Measurements from ENCODE around the gene MAN1C1.

Gene MAN1C1

GRCh38 chr1:25785333-25786067 is 168.9 kb downstream of the MAN1C1 start:
- no peak for DNase-seq

GRCh38 chr1:25786887-25787759 is 170.5 kb downstream of the MAN1C1 start:
- no peak for DNase-seq

- DNase-seq, result no peak
Measured at GRCh38 chr1:25787760-25788166, 171.2 kb downstream of the MAN1C1 start.

- DNase-seq, result no peak
Measured at GRCh38 chr1:25790472-25790871, 173.9 kb downstream of the MAN1C1 start.

DNA sequence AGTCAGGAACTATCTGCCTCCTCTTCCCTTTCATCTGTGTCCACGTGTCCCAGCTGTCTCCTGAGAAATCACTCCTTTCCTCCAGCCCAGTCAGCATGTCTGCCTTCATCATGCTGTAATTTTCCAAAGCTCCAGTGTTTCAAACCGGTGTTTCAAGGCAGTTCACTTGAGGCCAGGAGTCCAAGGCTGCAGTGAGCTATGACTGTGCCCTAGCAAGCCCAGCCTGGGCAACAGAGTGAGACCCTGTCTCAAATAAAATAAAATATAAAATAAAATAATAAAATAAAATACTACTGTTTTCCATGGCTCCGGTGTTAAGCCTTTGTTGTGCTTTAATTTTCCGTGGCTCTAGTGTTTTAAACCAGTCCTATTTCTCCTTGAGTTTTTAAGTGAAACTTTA is 175.5 kb downstream of the MAN1C1 start:
- no peak for DNase-seq

- no peak for DNase-seq
Measured at GRCh38 chr1:25793585-25794170, 177.1 kb downstream of the MAN1C1 start.

DNA sequence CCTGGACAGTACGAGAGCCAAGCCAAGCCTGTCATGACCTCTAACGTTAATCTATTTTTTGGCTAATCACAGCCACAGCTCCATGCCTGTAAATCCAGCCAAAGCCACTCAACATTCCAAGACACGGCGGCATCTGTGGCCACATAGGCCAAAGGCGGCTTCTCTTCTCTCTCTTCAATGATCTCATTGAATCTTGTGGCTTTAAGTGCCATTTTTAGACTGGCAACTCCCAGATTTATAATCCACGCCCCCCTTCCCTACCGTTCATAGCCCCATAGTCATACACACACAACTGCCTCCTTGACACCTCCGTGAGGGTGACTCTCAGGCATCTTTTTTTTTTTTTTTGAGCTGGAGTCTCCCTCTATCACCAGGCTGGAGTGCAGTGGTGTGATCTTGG is 177.7 kb downstream of the MAN1C1 start:
- no peak for DNase-seq

DNA sequence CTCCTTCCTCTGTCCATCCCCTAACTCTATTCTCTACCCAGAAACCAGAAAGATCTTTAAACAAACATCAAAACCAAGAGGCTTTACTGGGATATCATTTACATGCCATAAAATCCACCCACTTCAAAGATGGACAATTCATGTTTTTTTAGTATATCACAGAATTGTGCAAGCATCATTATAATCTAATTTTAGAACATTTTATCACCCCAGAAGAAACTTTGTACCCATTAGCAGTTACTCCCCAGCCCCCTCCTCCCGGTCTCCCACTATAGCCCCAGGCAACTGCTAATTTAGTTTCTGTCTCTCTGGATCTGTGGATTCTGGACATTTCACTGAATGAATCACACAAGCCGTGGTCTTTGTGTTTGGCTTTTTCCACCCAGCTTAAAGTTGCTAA is 178.6 kb downstream of the MAN1C1 start:
- no peak for DNase-seq

- DNase-seq, result no peak
Measured at GRCh38 chr1:25795946-25796810, 179.6 kb downstream of the MAN1C1 start.

GRCh38 chr1:25796811-25797458 is 180.3 kb downstream of the MAN1C1 start:
- DNase-seq, result peak; percentile 69 to 76

DNA sequence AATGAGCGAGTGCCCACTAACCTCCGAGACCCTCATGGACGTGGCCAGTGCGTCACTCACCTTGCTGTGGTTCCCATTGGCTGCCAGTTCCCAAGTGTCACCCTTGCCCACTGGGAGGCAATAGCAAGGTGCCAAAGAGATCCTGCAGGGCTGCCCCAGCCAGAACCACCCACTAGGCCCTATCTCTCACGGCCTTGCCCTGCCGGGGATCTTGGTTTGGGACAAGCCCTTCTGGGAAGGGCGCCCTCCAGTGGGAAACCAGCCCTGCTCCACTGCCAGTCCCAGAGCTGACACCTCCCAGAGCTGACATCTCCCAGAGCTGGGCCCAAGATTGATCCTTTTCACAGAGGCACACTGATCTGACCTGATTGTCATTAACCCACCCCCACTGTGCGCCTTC is 181.3 kb downstream of the MAN1C1 start:
- peak; percentile 20 to 31 for DNase-seq

- DNase-seq, result no peak
Measured at GRCh38 chr1:25798666-25799351, 182.2 kb downstream of the MAN1C1 start.

- DNase-seq, result no peak
Measured at GRCh38 chr1:25799352-25799934, 182.9 kb downstream of the MAN1C1 start.

DNA sequence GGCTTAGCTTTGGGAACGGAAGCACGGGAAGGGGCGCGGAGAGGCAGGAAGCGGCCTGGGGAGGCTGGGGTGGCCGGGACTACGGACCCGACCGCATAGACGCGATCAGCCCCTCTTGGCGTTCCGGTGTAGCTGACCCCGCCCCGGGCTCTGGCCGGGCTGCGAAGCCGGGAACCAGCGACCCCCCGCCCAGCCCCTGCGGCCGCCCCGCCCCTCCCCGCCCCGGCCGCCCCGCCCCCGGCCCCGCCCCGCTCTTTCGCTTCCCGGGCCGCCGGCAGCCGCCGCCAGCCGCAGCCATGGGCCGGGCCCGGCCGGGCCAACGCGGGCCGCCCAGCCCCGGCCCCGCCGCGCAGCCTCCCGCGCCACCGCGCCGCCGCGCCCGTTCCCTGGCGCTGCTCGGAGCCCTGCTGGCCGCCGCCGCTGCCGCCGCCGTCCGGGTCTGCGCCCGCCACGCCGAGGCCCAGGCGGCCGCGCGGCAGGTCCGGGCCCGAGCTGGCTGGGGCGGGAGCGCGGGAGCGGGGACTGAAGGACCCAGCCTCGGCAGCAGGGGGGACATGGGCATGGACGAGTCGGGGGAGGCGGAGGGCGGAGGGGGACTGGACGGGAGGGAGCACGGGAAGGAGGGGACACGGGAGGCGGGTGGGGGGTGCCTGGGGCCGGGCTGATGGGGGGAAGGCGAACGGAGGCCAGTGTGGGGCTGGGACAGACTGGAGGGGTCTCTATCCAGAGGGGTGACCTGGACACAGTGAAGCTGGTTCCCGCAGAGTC is 183.5 kb downstream of the MAN1C1 start, which contains the start of gene SELENON:
Gene SELENON, plus strand, starts transcription at position 259 of the 768 bp plus-strand sequence. Its CDS starts 38 bp downstream, at position 297.
- DNase-seq, result no peak

GRCh38 chr1:25800703-25801377 is 184.2 kb downstream of the MAN1C1 start:
- no peak for DNase-seq

GRCh38 chr1:25802915-25803314 is 186.3 kb downstream of the MAN1C1 start:
- peak; percentile 10 to 27 for DNase-seq

- DNase-seq, result no peak
Measured at GRCh38 chr1:25803368-25803767, 186.8 kb downstream of the MAN1C1 start.

- no peak for DNase-seq
Measured at GRCh38 chr1:25804244-25804963, 187.8 kb downstream of the MAN1C1 start.

Measured in AML-193 (cell line).